ENCODE results near the gene EDC4. TPM values are rescaled to one million over a fixed set of nuclear protein-coding genes. Genes with fewer than 3 reads are reported as not detected.

EDC4 gene
- polyA plus RNA-seq, 1 donor from 2014 or later: 66.0 TPM

DNA sequence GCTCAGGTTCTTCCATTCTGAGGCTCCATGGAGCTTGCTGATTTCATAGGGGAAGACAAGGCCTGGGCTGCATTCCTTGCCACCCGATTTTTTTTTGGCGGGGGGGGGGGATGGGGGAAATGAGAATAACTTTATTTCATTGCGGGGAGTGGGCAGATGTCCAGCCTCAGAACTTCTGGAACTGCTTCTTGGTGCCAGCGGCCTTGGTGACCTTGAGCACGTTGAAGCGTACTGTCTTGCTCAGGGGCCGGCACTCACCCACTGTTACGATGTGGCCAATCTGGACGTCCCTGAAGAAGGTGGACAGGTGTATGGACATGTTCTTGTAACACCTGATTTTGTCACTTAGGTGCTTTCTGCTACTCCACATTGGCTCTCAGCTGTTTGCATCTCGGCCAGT, 17.1 kb upstream of the EDC4 start:
- Histone ChIP-seq H3F3A (ENCODE audit: insufficient read depth, low read length, poor library complexity, severe bottlenecking) (no peaks in the 10 kb centered on the region), H3K4me2 (ENCODE audit: low read length) (no peak overlapping the region), H3K36me3 (ENCODE audit: insufficient read depth, low read length) (no peaks in the 10 kb centered on the region), H3K9ac (ENCODE audit: low read length) (no peak overlapping the region), H3K9me3 (ENCODE audit: low read length) (no peaks in the 10 kb centered on the region), H3K27ac (ENCODE audit: low read length) (no peak overlapping the region), H4K20me1 (ENCODE audit: insufficient read depth) (no peaks in the 10 kb centered on the region), H3K27me3 (ENCODE audit: insufficient read depth, low read depth, low read length) (no peaks in the 10 kb centered on the region), H3K4me3 (ENCODE audit: low read length) (no peak overlapping the region), H2AFZ (ENCODE audit: low read depth, low read length) (no peak overlapping the region), H3K9me2 (ENCODE audit: insufficient read depth, low read length) (no peaks in the 10 kb centered on the region), H3K79me2 (replicated peaks; ENCODE audit: insufficient read depth, low read length) (peaks cover 70% of the 10 kb centered on the region)
- TF ChIP-seq RAD21 (conservative IDR thresholded peaks at IDR 0.05) (no peak), POLR2AphosphoS5 (IDR thresholded peaks at IDR 0.05) (no peak), SMC3 (conservative IDR thresholded peaks at IDR 0.05; ENCODE audit: poor library complexity) (no peak), EZH2 (IDR thresholded peaks at IDR 0.05; ENCODE audit: borderline replicate concordance, insufficient read depth, low read length, poor library complexity, severe bottlenecking) (no peak), TAF1 (IDR thresholded peaks at IDR 0.05; ENCODE audit: low read depth) (no peak), EP300 (conservative IDR thresholded peaks at IDR 0.05; ENCODE audit: poor library complexity, severe bottlenecking) (no peak), MXI1 (conservative IDR thresholded peaks at IDR 0.05; ENCODE audit: poor library complexity, severe bottlenecking) (no peak)
- TF ChIP-seq, protein P1, sequence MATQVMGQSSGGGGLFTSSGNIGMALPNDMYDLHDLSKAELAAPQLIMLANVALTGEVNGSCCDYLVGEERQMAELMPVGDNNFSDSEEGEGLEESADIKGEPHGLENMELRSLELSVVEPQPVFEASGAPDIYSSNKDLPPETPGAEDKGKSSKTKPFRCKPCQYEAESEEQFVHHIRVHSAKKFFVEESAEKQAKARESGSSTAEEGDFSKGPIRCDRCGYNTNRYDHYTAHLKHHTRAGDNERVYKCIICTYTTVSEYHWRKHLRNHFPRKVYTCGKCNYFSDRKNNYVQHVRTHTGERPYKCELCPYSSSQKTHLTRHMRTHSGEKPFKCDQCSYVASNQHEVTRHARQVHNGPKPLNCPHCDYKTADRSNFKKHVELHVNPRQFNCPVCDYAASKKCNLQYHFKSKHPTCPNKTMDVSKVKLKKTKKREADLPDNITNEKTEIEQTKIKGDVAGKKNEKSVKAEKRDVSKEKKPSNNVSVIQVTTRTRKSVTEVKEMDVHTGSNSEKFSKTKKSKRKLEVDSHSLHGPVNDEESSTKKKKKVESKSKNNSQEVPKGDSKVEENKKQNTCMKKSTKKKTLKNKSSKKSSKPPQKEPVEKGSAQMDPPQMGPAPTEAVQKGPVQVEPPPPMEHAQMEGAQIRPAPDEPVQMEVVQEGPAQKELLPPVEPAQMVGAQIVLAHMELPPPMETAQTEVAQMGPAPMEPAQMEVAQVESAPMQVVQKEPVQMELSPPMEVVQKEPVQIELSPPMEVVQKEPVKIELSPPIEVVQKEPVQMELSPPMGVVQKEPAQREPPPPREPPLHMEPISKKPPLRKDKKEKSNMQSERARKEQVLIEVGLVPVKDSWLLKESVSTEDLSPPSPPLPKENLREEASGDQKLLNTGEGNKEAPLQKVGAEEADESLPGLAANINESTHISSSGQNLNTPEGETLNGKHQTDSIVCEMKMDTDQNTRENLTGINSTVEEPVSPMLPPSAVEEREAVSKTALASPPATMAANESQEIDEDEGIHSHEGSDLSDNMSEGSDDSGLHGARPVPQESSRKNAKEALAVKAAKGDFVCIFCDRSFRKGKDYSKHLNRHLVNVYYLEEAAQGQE (IDR thresholded peaks at IDR 0.05; ENCODE audit: borderline replicate concordance): no peak
- TF ChIP-seq, protein P2, sequence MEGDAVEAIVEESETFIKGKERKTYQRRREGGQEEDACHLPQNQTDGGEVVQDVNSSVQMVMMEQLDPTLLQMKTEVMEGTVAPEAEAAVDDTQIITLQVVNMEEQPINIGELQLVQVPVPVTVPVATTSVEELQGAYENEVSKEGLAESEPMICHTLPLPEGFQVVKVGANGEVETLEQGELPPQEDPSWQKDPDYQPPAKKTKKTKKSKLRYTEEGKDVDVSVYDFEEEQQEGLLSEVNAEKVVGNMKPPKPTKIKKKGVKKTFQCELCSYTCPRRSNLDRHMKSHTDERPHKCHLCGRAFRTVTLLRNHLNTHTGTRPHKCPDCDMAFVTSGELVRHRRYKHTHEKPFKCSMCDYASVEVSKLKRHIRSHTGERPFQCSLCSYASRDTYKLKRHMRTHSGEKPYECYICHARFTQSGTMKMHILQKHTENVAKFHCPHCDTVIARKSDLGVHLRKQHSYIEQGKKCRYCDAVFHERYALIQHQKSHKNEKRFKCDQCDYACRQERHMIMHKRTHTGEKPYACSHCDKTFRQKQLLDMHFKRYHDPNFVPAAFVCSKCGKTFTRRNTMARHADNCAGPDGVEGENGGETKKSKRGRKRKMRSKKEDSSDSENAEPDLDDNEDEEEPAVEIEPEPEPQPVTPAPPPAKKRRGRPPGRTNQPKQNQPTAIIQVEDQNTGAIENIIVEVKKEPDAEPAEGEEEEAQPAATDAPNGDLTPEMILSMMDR (IDR thresholded peaks at IDR 0.05; ENCODE audit: poor library complexity, severe bottlenecking): no peak

DNA sequence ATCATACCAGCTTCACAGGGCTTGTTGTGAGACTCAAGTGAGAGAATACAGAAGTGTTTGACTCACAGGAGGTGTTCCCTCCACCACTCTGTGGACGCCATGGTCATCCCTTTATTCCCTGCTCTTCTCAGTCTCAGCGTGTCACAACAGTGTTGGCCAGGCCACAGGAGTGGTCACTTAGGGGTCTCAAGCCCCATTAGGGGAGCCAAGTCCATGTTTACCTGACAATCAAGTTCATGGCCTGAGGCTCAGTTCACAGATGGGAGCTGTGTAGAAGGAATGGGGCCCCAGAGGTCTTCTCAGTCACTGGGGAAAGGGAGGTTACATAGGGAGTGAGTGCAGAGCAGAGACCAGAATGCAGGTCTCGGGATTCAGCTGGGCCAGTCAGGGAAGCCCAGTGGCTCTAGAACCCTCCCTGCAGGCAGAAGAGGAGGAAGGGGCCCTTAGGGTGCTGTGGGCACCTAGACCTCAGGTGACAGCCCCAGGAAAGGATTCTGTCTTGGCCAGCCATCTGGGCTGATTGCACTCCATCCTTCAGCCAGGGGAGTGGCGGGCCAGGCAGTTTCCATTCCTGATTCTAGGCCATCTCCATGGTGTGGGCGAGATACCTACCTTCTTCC, 15.8 kb upstream of the EDC4 start:
- H3K27ac ChIP-seq (ENCODE audit: low read length): no peak overlapping the region

More for the DNA sequence above, 15.8 kb upstream of the EDC4 start:
- Histone ChIP-seq H3K27me3 (ENCODE audit: insufficient read depth, low read depth, low read length) (no peaks in the 10 kb centered on the region), H3K36me3 (ENCODE audit: insufficient read depth, low read length) (no peaks in the 10 kb centered on the region), H3F3A (ENCODE audit: insufficient read depth, low read length, poor library complexity, severe bottlenecking) (no peaks in the 10 kb centered on the region), H2AFZ (ENCODE audit: low read depth, low read length) (no peak overlapping the region), H3K9me3 (ENCODE audit: low read length) (no peaks in the 10 kb centered on the region), H3K9me2 (ENCODE audit: insufficient read depth, low read length) (no peaks in the 10 kb centered on the region), H3K4me3 (ENCODE audit: low read length) (no peak overlapping the region), H4K20me1 (ENCODE audit: insufficient read depth) (no peaks in the 10 kb centered on the region), H3K4me2 (ENCODE audit: low read length) (no peak overlapping the region), H3K79me2 (replicated peaks; ENCODE audit: insufficient read depth, low read length) (peaks cover 73% of the 10 kb centered on the region), H3K9ac (ENCODE audit: low read length) (no peak overlapping the region)
- TF ChIP-seq TAF1 (IDR thresholded peaks at IDR 0.05; ENCODE audit: low read depth) (no peak), EZH2 (IDR thresholded peaks at IDR 0.05; ENCODE audit: borderline replicate concordance, insufficient read depth, low read length, poor library complexity, severe bottlenecking) (no peak), POLR2AphosphoS5 (IDR thresholded peaks at IDR 0.05) (no peak), SMC3 (conservative IDR thresholded peaks at IDR 0.05; ENCODE audit: poor library complexity) (no peak), MXI1 (conservative IDR thresholded peaks at IDR 0.05; ENCODE audit: poor library complexity, severe bottlenecking) (no peak), EP300 (conservative IDR thresholded peaks at IDR 0.05; ENCODE audit: poor library complexity, severe bottlenecking) (no peak), RAD21 (conservative IDR thresholded peaks at IDR 0.05) (no peak)
- TF ChIP-seq, protein P2 (IDR thresholded peaks at IDR 0.05; ENCODE audit: poor library complexity, severe bottlenecking): no peak
- TF ChIP-seq, protein P1 (IDR thresholded peaks at IDR 0.05; ENCODE audit: borderline replicate concordance): no peak

Data from neural cell (in vitro differentiated cells).